GM19240 (cell line): ENCODE results near the gene SLC39A11.

ENCODE experiments used
- DNase-seq: peaks from one replicate; pipeline ENCODE4 v3.0.0; 2011; ENCODE audit warnings: low spot score; ENCODE audit not compliant: insufficient read length

Gene SLC39A11

GRCh38 chr17:72878975-72879660, 213.4 kb downstream of the SLC39A11 start:
- DNase-seq = no peak

GRCh38 chr17:72877348-72877747, 215.1 kb downstream of the SLC39A11 start:
- DNase-seq = no peak

- DNase-seq = no peak
These were observed 216.1 kb downstream of the SLC39A11 start for GRCh38 chr17:72876413-72876812.

GRCh38 chr17:72875361-72875760, 217.1 kb downstream of the SLC39A11 start:
- no peak for DNase-seq

- DNase-seq = no peak
These were observed 220.1 kb downstream of the SLC39A11 start for GRCh38 chr17:72872396-72872795.

GRCh38 chr17:72870367-72870985, 222.0 kb downstream of the SLC39A11 start:
- no peak for DNase-seq

GRCh38 chr17:72869630-72870029, 222.9 kb downstream of the SLC39A11 start:
- DNase-seq = no peak

- no peak for DNase-seq
These were observed 226.5 kb downstream of the SLC39A11 start for GRCh38 chr17:72865954-72866353.

- peak; percentile 3 for DNase-seq
These were observed 228.8 kb downstream of the SLC39A11 start for GRCh38 chr17:72863526-72864211.

GRCh38 chr17:72862276-72862999, 230.1 kb downstream of the SLC39A11 start:
- DNase-seq = no peak

GRCh38 chr17:72861811-72862210, 230.7 kb downstream of the SLC39A11 start:
- no peak for DNase-seq

GRCh38 chr17:72860778-72861177, 231.7 kb downstream of the SLC39A11 start:
- DNase-seq = no peak

- DNase-seq = no peak
These were observed 233.5 kb downstream of the SLC39A11 start for GRCh38 chr17:72858826-72859495.

- no peak for DNase-seq
These were observed 238.8 kb downstream of the SLC39A11 start for GRCh38 chr17:72853440-72854415.

GRCh38 chr17:72852277-72852938, 240.1 kb downstream of the SLC39A11 start:
- DNase-seq = no peak

- no peak for DNase-seq
These were observed 241.9 kb downstream of the SLC39A11 start for GRCh38 chr17:72850410-72851118.

- DNase-seq = no peak
These were observed 246.1 kb downstream of the SLC39A11 start for GRCh38 chr17:72846399-72846798.

- no peak for DNase-seq
These were observed 248.9 kb downstream of the SLC39A11 start for GRCh38 chr17:72843591-72843990.

GRCh38 chr17:72840019-72840418, 252.5 kb downstream of the SLC39A11 start:
- DNase-seq = no peak
